HepG2 (cell line): ENCODE data around the gene SAP25.

ENCODE experiments used
- CTCF ChIP-seq: sonication (generic); formaldehyde crosslinking; IDR thresholded peaks from 2 replicates; pipeline ENCODE4 v1.5.0; 2020; ENCODE audit warnings: mild to moderate bottlenecking, missing genetic modification reagents, moderate library complexity
- ELK4 ChIP-seq: sonication (generic); formaldehyde crosslinking; IDR thresholded peaks from 2 replicates; pipeline ENCODE4 v1.9.0; 2021; ENCODE audit warnings: missing genetic modification reagents, borderline replicate concordance
- MAZ ChIP-seq, 2 experiments: sonication (generic) in 1 of 2; formaldehyde crosslinking in 1 of 2; IDR thresholded peaks; 2 replicates each; pipeline versions ENCODE4 v1.5.0 to v1.6.1; 2012 to 2020; ENCODE audit warnings: low read depth in 2 of 2, mild to moderate bottlenecking in 2 of 2, borderline replicate concordance in 1 of 2, improper control_type of control experiment in 1 of 2, low read length in 1 of 2, missing genetic modification reagents in 1 of 2, moderate library complexity in 1 of 2
- PBX3 ChIP-seq: sonication (generic); formaldehyde crosslinking; IDR thresholded peaks from 2 replicates; pipeline ENCODE4 v1.8.1; 2023; ENCODE audit warnings: missing genetic modification reagents, inconsistent platforms, borderline replicate concordance
- SETDB1 ChIP-seq: sonication (generic); formaldehyde crosslinking; IDR thresholded peaks from 2 replicates; pipeline ENCODE4 v1.5.1; 2020; ENCODE audit warnings: missing genetic modification reagents, mild to moderate bottlenecking, borderline replicate concordance
- SIN3A ChIP-seq: IDR thresholded peaks from 2 replicates; pipeline ENCODE4 v1.6.1; 2011; ENCODE audit warnings: low read depth, mild to moderate bottlenecking, control low read depth, low read length, borderline replicate concordance
- TP53 ChIP-seq: sonication (generic); formaldehyde crosslinking; conservative IDR thresholded peaks from 2 replicates; pipeline ENCODE4 v1.4.0; 2020; ENCODE audit warnings: missing genetic modification reagents
- ZBTB33 ChIP-seq: sonication (generic); formaldehyde crosslinking; IDR thresholded peaks from 2 replicates; pipeline ENCODE4 v1.4.0; 2020; ENCODE audit warnings: missing genetic modification reagents
- ZFP37 ChIP-seq: sonication (generic); formaldehyde crosslinking; IDR thresholded peaks from 2 replicates; pipeline ENCODE4 v1.4.0; 2020; ENCODE audit warnings: missing genetic modification reagents, borderline replicate concordance

- TF ChIP-seq CTCF (no peak), ZBTB33 (CRISPR knock-in tag) (no peak), SIN3A (no peak), PBX3 (CRISPR knock-in tag) (no peak), ELK4 (CRISPR knock-in tag) (no peak), SETDB1 (CRISPR knock-in tag) (no peak), TP53 (CRISPR knock-in tag) (no peak), MAZ (IDR thresholded peaks at IDR 0.05; ENCODE audit: borderline replicate concordance, low read depth, low read length) (no peak), MAZ (CRISPR knock-in tag; IDR thresholded peaks at IDR 0.05; ENCODE audit: low read depth) (no peak), ZFP37 (CRISPR knock-in tag) (no peak)
Observed at GRCh38 chr7:100543586-100543985, 30.1 kb downstream of the SAP25 start.
